ENCODE measurements around the gene ATOX1.

Gene ATOX1, protein sequence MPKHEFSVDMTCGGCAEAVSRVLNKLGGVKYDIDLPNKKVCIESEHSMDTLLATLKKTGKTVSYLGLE

DNA sequence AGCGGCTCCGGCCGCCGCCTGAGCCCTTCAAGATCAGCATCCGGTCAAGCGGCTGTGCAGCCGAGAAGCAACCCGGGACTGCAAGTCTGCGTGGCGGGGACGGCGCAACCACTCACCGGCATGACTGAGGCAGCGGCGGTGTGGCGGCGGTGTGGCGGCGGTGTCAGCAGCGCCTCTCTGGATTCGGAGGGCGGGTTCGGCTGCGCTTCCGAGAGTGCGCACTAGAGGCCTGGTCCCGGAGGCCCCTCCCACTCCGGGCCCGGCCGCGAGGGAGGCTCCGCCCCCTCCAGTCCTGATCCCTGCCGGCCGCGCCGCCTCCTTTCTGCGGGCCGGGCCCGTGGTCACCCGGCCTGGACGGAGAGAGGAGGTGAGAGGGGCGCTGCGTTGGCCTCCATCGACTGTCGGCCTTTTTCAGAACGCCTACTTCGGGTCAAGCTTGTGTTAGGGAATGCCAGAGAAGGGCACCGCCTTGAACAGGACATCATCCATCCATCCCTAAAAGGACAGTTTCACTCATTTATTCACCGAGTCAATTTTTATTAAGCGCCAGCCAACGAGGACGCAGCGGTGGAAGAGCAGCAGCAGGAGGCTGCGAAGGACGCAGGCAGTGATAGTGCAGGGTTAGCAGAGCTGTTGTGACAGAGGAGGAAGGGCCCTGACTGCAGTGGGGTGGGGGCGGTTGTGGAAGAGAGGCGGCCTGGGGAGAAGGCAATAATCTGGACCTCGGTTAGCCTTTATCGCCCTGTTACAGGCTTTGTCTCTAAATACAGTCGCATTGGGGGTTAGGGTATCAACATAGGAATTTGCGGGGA is at the start of gene ATOX1:
TSS of gene ATOX1 (minus strand) at position 202 of the 812 bp plus-strand sequence. CDS start at position 122, 80 bp downstream.
- TF ChIP-seq, protein P1, sequence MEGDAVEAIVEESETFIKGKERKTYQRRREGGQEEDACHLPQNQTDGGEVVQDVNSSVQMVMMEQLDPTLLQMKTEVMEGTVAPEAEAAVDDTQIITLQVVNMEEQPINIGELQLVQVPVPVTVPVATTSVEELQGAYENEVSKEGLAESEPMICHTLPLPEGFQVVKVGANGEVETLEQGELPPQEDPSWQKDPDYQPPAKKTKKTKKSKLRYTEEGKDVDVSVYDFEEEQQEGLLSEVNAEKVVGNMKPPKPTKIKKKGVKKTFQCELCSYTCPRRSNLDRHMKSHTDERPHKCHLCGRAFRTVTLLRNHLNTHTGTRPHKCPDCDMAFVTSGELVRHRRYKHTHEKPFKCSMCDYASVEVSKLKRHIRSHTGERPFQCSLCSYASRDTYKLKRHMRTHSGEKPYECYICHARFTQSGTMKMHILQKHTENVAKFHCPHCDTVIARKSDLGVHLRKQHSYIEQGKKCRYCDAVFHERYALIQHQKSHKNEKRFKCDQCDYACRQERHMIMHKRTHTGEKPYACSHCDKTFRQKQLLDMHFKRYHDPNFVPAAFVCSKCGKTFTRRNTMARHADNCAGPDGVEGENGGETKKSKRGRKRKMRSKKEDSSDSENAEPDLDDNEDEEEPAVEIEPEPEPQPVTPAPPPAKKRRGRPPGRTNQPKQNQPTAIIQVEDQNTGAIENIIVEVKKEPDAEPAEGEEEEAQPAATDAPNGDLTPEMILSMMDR (conservative IDR thresholded peaks at IDR 0.05) = no peak; the same call in 1 of the 2 replicates
- TF ChIP-seq ZFX (IDR thresholded peaks at IDR 0.05) = peak; percentile 43; the same call in 1 of the 2 replicates
- peak within 1 kb of the TSS; percentile 86 for H3K27ac ChIP-seq

DNA sequence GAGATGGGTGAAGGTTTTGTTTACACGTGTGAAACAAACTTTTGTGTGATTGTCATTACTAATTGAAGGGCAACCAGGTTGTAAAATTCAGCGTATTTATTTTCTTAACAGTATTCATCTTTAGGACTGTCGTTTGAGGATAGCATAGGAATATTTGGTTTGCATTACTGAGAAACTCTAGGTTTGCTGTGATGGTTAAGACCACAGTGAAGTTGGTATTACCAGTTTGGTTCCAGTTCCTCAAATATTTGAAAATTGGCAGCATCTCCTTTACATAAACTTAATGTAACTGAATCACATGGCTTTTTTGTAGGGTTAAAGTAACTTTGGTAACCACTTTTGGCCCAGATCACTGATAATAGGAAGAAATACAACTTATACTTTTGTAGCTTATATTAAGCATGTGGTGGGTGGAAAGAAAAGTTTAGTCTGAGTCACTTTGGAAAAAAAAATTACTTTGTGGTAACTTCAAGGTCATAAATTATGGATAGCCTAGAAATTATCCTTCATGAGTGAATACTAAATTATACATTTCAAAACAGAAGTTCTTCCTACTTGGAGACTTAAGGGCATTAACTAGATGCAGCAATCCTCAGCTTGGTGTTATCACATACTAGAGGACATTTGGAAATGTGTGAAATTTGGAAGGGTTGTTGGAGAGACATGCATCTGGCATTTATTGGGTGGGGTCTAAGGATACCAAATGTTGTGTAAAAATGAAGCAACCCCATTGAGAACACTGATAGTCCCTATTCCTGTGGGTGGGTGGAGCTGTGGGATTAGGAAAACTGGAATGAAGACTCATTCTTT is 47.2 kb upstream of the ATOX1 start:
- TF ChIP-seq, protein P1 (conservative IDR thresholded peaks at IDR 0.05) = no peak
- no peak for TF ChIP-seq ZFX (IDR thresholded peaks at IDR 0.05)
- no peak overlapping the region for H3K27ac ChIP-seq

DNA sequence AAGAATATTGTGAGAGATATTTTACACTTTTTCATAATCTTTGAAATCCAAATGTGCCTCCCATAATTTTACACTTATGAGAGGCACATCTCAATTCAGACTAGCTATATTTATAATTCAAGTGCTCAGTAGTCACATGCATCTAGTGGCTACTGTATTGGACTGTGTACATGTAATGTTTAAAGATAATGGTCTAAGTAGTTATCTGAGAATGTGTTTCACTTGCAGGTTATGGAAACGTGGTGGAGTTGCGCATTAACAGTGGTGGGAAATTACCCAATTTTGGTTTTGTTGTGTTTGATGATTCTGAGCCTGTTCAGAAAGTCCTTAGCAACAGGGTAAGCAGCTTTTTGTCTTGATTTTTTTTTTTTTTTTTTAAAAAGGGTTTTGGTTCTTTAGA is 42.1 kb upstream of the ATOX1 start:
- no peak for TF ChIP-seq ZFX (IDR thresholded peaks at IDR 0.05)
- TF ChIP-seq, protein P1 (conservative IDR thresholded peaks at IDR 0.05) = no peak
- no peak overlapping the region for H3K27ac ChIP-seq

DNA sequence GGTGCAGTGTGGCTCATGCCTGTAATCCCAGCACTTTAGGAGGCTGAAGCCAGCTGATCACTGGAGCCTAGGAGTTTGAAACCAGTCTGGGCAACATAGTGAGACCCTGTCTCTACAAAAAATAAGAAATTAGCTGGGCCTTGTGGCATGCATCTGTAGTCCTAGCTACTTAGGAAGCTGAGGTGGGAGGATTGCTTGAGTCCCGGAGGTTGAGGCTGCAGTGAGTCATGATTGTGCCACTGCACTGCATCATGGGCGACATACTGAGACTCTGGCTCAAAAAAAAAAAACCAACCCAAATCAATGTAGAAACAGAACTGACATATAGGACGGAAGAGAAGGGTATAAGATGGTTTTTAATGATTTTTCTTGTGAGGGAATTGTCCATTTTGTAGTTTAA is 41.0 kb upstream of the ATOX1 start:
- H3K27ac ChIP-seq = no peak overlapping the region
- TF ChIP-seq ZFX (IDR thresholded peaks at IDR 0.05) = no peak
- TF ChIP-seq, protein P1 (conservative IDR thresholded peaks at IDR 0.05) = no peak

DNA sequence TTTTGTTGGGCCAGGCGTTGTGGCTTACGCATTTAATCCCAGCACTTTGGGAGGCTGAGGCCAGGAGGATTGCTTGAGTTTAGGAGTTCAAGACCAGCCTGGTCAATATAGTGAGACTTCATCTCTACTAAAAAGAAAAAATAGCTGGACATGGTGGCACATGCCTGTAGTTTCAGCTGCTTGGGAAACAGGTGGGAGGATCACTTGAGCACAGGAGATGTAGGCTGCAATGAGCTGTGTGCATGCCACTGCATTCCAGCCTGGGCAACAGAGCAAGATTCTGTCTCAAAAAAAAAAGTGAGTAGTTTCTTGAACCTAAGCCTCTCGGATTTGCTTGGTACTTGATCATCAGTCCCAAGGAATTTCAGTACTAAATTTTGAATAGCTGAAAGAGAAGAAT is 40.2 kb upstream of the ATOX1 start:
- no peak overlapping the region for H3K27ac ChIP-seq
- TF ChIP-seq, protein P1 (conservative IDR thresholded peaks at IDR 0.05) = no peak
- no peak for TF ChIP-seq ZFX (IDR thresholded peaks at IDR 0.05)

DNA sequence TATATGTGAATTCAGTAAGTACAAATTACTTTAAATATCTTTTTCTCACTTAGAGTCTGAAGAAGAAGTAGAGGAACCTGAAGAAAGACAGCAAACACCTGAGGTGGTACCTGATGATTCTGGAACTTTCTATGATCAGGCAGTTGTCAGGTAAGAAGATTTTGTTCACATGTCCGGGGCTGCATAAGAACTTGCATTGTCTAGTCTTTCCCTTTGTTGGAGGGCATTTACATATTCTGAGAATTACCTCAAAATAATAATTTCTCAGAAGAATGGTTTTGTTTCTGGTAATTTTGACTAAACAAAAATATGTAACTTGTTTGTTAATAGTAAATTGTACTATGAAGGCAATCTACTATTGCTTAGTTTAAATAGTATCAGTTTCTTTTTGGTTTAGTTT is 37.0 kb upstream of the ATOX1 start:
- no peak for TF ChIP-seq ZFX (IDR thresholded peaks at IDR 0.05)
- TF ChIP-seq, protein P1 (conservative IDR thresholded peaks at IDR 0.05) = no peak
- no peak overlapping the region for H3K27ac ChIP-seq

DNA sequence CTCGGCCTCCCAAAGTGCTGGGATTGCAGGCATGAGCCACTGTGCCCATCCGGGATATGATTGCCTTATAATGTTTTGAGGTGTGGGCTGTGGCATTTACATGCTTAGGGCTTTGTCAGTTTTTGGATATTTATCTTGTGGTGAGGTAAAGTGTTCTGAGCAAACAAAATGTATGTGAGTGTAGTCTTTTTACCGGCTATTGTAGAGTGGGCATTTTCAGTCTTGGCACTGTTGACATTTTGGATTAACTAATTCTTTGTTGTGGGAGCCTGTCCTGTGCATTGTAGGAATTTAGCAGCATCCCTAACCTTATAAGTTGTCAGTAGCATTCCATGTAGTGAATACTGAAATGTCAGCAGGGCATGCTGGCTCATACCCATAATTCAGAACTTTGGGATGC is 34.9 kb upstream of the ATOX1 start:
- no peak for TF ChIP-seq ZFX (IDR thresholded peaks at IDR 0.05)
- TF ChIP-seq, protein P1 (conservative IDR thresholded peaks at IDR 0.05) = no peak
- no peak overlapping the region for H3K27ac ChIP-seq
